Mammary epithelial cell (primary cell): ENCODE measurements around the gene HTR4.

ENCODE experiments used
- EZH2 ChIP-seq: IDR thresholded peaks from 2 replicates; pipeline ENCODE4 v1.6.1; 2012; ENCODE audit warnings: low read length, inconsistent platforms, borderline replicate concordance
- TF ChIP-seq, protein P1 (sequence below), 2 donors: IDR thresholded peaks in 1 of 2; conservative IDR thresholded peaks in 1 of 2; 2 replicates each; pipeline ENCODE4 v1.5.1; 2011 to 2012; ENCODE audit warnings: inconsistent platforms in 2 of 2, low read length in 2 of 2, mild to moderate bottlenecking in 2 of 2, control low read depth in 1 of 2, low read depth in 1 of 2; ENCODE audit not compliant: insufficient read depth in 1 of 2; ENCODE audit errors: extremely low read depth in 1 of 2

DNA sequence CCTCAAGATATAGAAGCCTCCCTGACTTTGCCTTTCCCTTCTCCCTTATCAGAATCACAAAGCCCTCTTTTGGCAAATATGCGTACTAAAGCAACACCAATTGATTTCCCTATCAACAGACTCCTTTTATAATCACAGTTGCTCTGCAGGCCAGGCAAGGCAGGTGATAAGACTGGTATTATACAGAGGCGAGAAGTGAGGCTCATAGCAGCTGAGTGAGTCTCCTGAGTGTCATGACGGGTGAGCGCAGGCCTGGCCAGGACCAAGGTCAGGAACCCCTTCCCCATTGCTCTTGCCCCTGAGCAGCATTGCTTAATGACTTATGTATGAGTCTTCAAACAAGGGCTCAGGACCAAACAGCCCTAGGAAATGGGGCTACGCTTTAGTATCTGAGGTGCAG is 199.8 kb downstream of the HTR4 start:
- TF ChIP-seq, protein P1, sequence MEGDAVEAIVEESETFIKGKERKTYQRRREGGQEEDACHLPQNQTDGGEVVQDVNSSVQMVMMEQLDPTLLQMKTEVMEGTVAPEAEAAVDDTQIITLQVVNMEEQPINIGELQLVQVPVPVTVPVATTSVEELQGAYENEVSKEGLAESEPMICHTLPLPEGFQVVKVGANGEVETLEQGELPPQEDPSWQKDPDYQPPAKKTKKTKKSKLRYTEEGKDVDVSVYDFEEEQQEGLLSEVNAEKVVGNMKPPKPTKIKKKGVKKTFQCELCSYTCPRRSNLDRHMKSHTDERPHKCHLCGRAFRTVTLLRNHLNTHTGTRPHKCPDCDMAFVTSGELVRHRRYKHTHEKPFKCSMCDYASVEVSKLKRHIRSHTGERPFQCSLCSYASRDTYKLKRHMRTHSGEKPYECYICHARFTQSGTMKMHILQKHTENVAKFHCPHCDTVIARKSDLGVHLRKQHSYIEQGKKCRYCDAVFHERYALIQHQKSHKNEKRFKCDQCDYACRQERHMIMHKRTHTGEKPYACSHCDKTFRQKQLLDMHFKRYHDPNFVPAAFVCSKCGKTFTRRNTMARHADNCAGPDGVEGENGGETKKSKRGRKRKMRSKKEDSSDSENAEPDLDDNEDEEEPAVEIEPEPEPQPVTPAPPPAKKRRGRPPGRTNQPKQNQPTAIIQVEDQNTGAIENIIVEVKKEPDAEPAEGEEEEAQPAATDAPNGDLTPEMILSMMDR (conservative IDR thresholded peaks at IDR 0.05 in 1 of 2, IDR thresholded peaks at IDR 0.05 in 1 of 2; ENCODE audit: extremely low read depth in 1 of 2, insufficient read depth in 1 of 2, low read depth in 1 of 2, low read length in 2 of 2) = no peak
- no peak for TF ChIP-seq EZH2
